ENCODE data around the gene ACTA1. TPM values are rescaled to one million over a fixed set of nuclear protein-coding genes. Genes with fewer than 3 reads are reported as not detected.
"Not testable (repeated sequence)": the region's sequence is repeated elsewhere in the genome, so short reads cannot be mapped to it uniquely, and the experiment has no call there.

The ACTA1 gene
- polyA plus RNA-seq, 3 donors = 0.89 to 7.0 (median 1.0) TPM

DNA sequence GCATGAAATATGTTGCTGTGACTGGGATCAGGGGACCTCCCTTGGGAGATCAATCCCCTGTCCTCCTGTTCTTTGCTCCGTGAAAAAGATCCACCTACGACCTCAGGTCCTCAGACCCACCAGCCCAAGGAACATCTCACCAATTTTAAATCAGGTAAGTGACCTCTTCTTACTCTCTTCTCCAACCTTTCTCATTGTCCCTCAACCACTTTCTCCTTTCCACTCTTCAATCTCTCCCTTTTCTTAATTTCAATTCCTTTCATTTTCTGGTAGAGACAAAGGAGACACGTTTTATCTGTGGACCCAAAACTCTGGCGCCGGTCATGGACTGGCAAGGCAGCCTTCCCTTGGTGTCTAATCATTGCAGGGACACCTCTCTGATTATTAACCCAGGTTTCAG is 21.1 kb downstream of the ACTA1 start:
- DNase-seq (ENCODE audit: extremely low read depth in 1 of 11, low read depth in 9 of 11, low spot score in 4 of 11) = not testable (repeated sequence)

DNA sequence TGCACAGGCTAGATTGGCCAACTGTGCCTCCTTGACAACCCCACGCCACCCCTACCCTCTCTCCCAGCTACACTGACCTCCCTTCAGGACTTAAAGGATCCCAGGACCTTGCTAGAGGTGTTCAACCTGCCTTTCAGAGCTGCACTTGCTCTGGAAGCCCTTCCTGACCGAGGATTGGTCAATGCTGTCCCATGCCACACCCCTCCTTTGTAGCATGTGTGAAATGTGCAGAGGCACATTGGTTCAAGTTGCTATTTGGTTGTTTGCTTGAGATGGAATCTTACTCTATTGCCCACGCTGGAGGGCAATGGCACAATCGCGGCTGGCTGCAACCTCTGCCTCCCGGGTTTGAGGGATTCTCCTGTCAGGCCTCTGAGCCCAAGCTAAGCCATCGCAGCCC is 21.8 kb downstream of the ACTA1 start:
- no peak for DNase-seq (ENCODE audit: extremely low read depth in 1 of 11, low read depth in 9 of 11, low spot score in 4 of 11)

DNA sequence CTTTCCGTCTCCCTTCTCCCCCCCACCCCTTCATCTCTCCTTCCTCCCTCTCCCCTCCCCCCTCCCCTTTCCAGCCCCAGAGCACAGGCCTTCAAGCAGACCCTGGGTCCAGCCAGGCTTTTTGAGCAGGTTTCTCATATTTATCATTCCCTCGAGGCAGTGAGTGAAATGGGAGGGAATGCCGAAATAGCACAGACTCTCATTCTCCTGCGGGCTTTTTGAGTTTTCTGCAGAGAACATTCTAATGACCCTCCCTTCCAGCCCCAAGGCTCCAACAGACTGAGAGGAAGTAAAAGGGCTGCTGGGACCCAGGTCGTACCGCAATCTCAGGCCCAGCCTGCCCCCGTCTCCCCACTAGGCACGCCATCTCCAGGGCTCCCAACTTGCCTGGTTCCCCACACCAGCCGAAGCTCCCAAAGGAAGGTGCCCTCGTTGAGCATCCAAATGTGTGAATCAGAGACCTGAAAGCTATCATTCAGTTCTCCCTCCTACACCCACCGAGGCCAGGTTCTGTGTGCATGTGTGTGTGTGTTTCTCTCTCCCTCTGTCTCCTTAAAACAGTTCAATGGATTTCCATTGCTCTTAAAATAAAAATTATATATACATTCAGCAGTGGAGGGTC is 22.3 kb downstream of the ACTA1 start:
- DNase-seq (ENCODE audit: extremely low read depth in 1 of 11, low read depth in 9 of 11, low spot score in 4 of 11) = no peak

- DNase-seq (ENCODE audit: extremely low read depth in 1 of 11, low read depth in 9 of 11, low spot score in 4 of 11) = no peak
These were observed 23.0 kb downstream of the ACTA1 start for GRCh38 chr1:229410692-229411433.

DNA sequence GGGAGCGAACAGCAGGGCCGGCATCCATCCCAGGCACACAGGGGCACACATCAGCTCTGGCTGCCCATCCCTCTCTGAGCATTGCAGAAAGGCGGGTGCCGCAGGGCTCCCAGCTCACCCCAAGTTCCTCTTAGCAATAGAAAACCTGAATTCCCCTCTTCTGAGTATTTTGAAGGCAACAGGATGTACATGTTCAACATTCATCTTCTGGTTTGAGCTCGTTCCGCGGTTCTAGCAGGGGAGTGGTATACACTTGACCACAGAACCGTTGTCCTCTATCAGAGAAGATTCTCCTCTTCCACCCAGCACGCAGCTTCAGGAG is 23.6 kb downstream of the ACTA1 start:
- DNase-seq (ENCODE audit: extremely low read depth in 1 of 11, low read depth in 9 of 11, low spot score in 4 of 11) = no peak

DNA sequence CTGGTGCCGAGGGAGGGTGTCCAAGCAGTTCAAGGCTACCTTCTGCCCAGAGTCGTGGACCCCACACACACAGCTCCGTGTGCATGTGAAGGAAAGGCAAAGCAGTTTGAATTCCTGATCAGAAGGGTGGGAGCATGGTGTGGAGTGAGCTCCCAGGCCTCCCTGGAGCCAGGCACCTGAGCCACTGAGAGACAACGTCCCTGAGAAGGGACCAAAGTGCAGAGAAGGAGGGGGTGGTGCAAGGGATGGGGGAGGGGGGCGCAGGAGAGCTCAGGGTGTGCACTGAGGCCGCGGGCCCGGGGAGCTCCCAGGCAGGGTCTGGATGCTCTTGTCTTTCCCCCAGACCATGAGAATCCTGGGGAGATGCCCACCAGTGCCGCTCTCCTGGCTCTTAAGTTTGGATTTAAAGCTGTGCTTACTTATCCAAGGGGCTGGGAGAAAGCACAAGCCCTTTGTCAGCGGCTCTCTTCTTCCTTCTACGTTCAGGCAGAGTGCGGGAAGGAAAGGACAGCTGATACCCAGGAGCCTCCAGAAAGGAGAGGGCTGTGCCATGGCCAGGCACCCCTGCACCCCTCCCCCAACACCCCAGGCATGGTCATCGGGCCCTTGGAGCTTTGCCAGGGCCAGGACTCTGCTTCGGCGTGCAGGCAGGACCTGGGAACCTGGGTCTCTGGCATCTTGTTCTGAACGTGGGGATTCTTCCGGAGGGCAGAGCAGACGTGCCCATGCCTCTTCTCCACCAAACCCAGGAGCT is 24.1 kb downstream of the ACTA1 start:
- DNase-seq (ENCODE audit: extremely low read depth in 1 of 11, low read depth in 9 of 11, low spot score in 4 of 11) = no peak

DNA sequence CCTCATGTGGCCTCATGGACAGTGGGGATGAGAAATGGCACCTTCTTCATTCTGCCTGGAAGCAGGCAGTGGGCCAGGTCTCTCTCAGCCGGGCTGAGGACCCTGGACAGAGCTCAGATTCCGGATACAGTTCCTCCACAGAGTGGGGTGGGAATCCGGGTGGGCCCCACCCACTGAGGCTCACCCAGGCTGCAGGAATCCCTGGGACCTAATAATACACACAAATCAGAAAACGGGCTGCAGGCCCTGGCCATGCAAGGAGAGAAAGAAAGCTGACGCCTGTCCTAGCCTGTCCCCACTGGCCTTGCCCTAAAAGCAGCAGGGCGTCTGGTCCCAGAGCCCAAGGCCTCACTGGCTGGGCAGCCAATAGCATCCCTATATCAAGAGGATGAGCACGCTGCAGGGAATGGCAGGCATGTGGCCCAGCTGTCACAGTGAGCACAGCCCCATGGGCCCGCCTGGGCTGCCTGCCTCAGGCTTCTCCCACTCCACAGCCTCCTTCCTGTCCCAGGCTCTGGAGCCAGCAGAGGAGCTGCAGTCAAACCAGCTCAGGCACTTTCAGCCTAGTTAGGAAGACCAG is 25.3 kb downstream of the ACTA1 start:
- no peak for DNase-seq (ENCODE audit: extremely low read depth in 1 of 11, low read depth in 9 of 11, low spot score in 4 of 11)

DNA sequence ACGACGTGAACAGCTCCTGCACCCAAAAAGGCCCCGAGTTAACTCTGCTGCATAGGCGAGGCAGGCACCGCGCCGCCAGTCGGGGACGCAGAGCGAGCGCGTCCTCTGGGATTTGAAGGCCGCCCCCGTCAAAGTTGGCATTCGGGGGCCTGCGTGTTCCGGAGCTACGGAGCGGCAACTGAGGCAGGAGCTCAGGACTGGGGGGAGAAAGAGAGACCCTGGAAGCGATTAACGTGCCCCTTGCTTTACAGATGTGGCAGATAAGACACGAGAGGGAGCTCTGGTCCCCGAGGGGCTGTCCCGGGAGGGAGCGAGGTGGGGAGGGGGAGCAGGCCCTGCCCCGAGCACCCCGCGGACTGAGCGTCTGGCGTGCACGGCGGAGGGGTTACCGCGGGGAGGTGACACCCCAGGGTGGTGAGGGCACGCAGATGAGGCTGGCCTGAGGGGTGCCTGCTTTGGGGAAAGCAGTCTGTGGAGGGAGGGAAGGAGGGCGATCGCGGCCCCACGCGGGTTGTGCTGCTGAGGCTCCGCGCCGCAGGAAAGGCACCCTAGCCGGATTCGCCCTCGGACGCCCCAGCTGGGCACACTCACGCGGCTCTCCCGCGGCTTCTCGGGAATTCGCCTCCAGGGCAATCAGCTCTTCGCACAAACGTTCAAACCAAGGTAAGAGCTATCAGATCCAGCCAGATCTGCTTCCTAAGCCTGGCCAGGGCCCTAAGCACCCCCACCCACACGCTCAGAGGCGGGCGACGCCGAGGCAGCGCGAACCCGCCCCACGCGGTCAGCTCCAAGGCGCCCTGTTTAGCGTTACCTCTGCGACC is 26.5 kb downstream of the ACTA1 start:
- no peak for DNase-seq (ENCODE audit: extremely low read depth in 1 of 11, low read depth in 9 of 11, low spot score in 4 of 11)

- DNase-seq (ENCODE audit: extremely low read depth in 1 of 11, low read depth in 9 of 11, low spot score in 4 of 11) = no peak
These were observed 27.1 kb downstream of the ACTA1 start for GRCh38 chr1:229406798-229407197.

DNA sequence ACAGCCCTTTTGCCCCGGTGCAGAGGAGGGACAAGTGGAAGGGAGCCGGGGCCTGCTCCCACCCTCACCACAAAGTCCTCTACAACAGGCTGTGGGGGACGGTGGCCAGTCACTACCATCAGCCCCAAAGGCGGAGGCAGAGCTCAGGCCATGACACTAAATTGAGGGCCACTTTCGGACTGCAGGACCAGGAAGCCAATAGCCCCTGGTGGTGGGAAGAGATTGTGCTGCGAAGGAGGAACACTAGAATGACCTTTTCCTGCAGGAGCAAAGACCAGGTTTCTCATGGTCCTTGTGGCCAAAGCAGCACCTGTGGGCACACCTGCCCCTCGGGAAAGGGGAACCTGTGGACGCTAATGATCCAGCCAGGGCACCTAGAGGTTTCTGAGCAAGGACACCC is 30.3 kb downstream of the ACTA1 start:
- DNase-seq (ENCODE audit: extremely low read depth in 1 of 11, low read depth in 9 of 11, low spot score in 4 of 11) = no peak

- no peak for DNase-seq (ENCODE audit: extremely low read depth in 1 of 11, low read depth in 9 of 11, low spot score in 4 of 11)
These were observed 30.9 kb downstream of the ACTA1 start for GRCh38 chr1:229402993-229403392.

DNA sequence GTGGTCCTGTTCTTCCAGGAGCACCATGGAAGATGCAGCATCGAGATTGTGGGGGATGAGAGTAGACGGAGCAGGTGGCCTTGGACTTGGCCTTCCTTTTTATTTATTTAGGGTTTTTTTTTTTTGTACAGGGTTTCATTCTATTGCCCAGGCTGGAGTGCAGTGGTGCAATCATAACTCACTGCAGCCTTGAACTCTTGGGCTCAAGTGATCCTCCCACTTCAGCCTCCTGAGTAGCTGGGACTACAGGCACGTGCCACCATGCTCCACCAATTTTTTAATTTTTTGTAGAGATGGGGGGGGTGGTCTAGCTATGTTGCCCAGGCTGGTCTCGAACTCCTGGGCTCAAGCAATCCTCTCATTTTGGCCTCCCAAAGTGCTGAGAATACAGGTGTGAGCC is 31.6 kb downstream of the ACTA1 start:
- DNase-seq (ENCODE audit: extremely low read depth in 1 of 11, low read depth in 9 of 11, low spot score in 4 of 11) = not testable (repeated sequence)

- no peak for DNase-seq (ENCODE audit: extremely low read depth in 1 of 11, low read depth in 9 of 11, low spot score in 4 of 11)
These were observed 36.1 kb downstream of the ACTA1 start for GRCh38 chr1:229397762-229398161.

- no peak for DNase-seq (ENCODE audit: extremely low read depth in 1 of 11, low read depth in 9 of 11, low spot score in 4 of 11)
These were observed 37.2 kb downstream of the ACTA1 start for GRCh38 chr1:229396585-229397206.

GRCh38 chr1:229394517-229394916 is 39.4 kb downstream of the ACTA1 start:
- not testable (repeated sequence) for DNase-seq (ENCODE audit: extremely low read depth in 1 of 11, low read depth in 9 of 11, low spot score in 4 of 11)

DNA sequence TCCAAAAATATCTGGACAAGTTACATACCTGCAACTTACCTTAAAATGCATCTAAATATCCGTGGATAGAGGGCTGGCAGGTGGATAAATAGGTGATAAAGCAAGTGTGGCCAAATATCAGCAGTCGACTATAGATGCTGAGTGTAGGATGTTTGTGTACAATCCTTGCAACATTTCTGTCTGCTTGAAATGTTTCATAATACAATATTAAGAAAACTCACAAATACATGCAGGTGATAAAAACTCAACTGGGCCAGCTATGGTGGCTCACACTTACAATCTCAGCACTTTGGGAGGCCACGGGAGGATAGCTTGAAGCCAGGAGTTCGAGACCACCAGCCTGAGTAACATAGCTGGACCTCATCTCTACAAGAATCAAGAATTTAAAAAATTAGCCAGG is 41.0 kb downstream of the ACTA1 start:
- no peak for DNase-seq (ENCODE audit: extremely low read depth in 1 of 11, low read depth in 9 of 11, low spot score in 4 of 11)

DNA sequence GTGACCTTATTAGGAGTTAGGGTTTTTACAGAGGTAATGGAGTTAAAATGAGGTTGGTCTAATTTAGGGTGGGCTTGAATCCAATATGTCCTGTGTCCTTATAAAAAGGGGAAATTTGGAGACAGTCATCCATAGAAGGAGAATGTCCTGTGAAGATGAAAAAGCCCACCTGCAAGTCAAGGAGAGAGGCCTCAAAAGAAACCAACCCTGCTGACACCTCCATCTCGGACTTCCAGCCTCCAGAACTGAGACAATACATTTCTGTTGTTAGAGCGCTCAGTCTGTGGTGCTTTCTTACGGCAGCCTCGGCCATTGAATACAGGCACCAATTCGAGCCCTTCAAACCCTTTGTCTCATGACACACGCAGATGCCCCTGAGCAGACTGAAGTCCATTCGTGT is 43.8 kb downstream of the ACTA1 start:
- no peak for DNase-seq (ENCODE audit: extremely low read depth in 1 of 11, low read depth in 9 of 11, low spot score in 4 of 11)

DNA sequence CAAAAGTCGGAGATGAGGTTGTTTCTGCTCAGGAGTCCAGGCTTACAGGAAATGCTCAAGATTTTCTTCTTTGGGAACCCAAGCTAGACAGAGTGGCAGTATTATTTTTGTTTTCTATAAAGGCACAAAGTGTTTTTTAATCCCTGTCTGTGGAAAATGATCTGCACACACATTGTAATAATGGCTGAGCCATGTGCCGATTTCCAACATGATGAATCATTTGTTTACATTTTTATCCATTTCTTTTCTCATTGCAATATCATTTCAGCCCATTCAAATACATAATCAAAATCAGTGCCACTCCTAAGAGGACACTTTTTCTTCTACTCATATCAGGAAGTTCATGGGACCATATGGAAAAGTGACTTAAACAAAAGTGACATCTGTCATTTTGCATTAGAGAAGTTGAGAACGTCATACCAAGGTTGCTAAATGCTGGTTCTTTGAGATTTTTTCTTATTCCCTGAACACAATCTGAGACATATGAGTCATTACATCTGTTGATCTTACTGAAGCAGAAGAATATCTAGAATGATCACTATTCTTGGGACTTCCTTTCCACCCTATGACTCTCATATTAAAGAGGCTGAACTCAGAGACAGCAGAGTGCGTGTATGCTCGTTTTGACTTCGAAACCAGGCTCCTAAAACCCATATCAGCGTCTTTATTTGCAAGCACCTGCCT is 44.9 kb downstream of the ACTA1 start:
- DNase-seq (ENCODE audit: extremely low read depth in 1 of 11, low read depth in 9 of 11, low spot score in 4 of 11) = no peak

Data from renal cortex interstitium (tissue), 11 donors.